Fibroblast of the aortic adventitia (primary cell): ENCODE results near the gene GPC6. TPM values are rescaled to one million over a fixed set of nuclear protein-coding genes. Genes with fewer than 3 reads are reported as not detected.

Experiments
- DNase-seq: peaks from one replicate; pipeline ENCODE4 v3.0.0-alpha.2; 2010; ENCODE audit warnings: low read depth
- H3K4me3 ChIP-seq: 2 replicates; pipeline ENCODE4 v1.5.1; 2011; ENCODE audit warnings: low read depth, mild to moderate bottlenecking, control low read depth, low read length, moderate library complexity
- total RNA-seq: library from RNA; depleted of rRNA; stranded (reverse); fragments of >200 nt; gene quantifications from 2 replicates; pipeline ENCODE4 v1.2.3, GENCODE V29; 2012; ENCODE audit warnings: low replicate concordance
- TF ChIP-seq, protein P1 (sequence below): IDR thresholded peaks from 2 replicates; pipeline ENCODE4 v1.5.1; 2011; ENCODE audit warnings: mild to moderate bottlenecking, low read length, control low read depth, inconsistent platforms; ENCODE audit not compliant: insufficient read depth

Gene GPC6
- total RNA-seq, 1 donor, result 92.6 TPM

DNA sequence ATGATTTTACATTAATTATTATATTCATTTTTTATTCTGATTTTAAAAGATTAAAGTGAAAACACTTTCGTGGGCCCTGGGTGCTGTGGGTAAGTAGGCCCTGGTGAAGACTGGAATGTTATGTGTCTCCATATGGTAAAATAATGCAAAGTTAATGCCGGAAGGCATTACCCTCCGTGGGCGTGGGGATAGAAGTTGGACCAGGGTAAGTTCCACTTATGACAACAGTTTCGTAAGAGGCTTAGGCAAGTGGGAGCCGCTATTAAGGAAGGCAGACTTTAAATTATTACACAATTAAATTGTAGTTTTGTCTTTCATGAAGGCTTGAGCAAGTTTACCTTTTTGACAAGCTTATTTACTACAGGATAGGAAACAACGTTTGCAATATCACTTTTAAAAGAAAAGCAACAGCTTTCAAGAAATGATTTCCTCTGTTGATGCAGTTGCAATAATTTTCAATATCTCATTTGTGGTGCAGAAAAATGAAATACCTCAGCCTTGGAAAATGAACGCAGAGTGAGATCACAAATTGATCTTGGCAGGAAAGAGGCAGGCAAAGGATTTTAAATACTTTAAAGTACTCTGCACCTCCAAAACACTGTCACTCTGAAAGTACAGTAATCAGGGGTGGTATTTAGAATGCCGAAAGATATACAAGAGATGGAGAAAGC lies 942.3 kb downstream of the GPC6 start:
- TF ChIP-seq, protein P1, sequence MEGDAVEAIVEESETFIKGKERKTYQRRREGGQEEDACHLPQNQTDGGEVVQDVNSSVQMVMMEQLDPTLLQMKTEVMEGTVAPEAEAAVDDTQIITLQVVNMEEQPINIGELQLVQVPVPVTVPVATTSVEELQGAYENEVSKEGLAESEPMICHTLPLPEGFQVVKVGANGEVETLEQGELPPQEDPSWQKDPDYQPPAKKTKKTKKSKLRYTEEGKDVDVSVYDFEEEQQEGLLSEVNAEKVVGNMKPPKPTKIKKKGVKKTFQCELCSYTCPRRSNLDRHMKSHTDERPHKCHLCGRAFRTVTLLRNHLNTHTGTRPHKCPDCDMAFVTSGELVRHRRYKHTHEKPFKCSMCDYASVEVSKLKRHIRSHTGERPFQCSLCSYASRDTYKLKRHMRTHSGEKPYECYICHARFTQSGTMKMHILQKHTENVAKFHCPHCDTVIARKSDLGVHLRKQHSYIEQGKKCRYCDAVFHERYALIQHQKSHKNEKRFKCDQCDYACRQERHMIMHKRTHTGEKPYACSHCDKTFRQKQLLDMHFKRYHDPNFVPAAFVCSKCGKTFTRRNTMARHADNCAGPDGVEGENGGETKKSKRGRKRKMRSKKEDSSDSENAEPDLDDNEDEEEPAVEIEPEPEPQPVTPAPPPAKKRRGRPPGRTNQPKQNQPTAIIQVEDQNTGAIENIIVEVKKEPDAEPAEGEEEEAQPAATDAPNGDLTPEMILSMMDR, result no peak
- DNase-seq, result peak; percentile 65
- no peak overlapping the region for H3K4me3 ChIP-seq

DNA sequence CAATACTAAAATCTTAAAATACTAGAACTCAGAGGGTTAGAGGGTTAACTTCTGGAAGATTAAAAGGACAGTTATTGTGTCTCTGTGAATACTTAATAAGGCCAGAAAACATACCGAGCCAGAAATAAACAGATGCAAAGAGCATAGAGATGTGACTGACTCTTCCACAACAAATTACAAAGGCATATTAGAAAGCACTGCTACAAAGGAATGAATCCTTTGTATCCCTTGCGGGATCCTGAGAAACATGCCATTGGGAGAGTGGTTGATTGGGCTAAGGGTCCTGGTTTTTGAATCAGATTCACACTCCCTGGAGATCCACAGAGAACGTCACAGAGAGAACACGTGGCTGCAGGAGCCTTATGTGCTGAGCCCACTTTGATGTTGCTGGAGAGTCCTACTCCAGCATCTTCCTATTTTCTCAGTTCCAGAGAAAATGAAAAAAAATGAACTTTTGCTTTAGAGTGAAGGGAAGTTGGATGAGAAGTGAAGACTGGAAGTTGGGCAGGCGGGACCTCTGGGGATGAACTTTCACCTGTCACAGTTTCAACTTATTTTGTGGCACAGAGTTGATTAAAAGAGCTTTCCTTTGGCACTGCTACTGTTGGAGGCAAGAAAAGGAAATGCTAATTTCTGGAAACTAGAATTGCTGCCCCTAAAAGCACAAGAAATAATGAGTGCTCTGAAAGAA lies 943.0 kb downstream of the GPC6 start:
- TF ChIP-seq, protein P1, result no peak
- peak; percentile 27 for DNase-seq
- no peak overlapping the region for H3K4me3 ChIP-seq

DNA sequence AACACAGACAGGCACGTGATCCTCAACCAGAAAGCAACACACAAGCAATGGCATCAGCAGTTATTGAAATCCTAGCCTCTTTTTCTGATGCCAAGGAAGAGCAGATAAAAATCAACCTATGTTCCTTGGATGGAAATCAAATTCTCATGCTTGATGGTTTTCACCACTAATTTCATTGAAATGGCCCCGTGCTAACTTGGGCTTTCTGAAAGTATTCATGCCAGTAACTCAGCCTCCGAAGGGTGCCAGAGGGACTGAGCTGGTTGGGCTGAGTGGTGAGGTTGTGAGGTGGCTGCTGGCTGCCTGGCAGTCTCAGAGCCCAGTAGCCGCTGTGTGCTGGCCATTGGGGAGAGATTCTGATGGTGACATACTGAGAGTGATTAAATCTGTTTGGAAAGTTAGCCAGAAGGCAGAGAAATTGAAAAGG lies 943.6 kb downstream of the GPC6 start:
- TF ChIP-seq, protein P1, result no peak
- H3K4me3 ChIP-seq, result no peak overlapping the region
- DNase-seq, result peak; percentile 48

DNA sequence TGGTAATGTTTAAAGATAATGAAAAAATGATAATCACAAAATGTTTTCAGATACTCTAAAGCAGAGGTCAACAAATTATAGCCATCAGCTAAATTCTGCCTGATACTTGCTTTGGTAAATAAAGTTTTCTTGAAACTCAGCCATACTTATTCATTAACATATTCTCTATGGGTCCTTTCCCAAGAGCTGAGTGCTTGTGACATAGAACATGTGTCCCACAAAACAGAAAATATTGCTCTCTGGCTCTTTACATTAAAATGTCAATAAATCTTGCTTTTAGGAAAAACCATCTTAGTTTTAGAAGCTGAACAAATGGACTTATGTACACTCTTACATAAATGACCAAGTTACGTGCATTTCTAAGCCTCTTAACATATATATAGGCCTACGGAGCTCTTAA lies 945.8 kb downstream of the GPC6 start:
- no peak overlapping the region for H3K4me3 ChIP-seq
- no peak for DNase-seq
- TF ChIP-seq, protein P1, result no peak

DNA sequence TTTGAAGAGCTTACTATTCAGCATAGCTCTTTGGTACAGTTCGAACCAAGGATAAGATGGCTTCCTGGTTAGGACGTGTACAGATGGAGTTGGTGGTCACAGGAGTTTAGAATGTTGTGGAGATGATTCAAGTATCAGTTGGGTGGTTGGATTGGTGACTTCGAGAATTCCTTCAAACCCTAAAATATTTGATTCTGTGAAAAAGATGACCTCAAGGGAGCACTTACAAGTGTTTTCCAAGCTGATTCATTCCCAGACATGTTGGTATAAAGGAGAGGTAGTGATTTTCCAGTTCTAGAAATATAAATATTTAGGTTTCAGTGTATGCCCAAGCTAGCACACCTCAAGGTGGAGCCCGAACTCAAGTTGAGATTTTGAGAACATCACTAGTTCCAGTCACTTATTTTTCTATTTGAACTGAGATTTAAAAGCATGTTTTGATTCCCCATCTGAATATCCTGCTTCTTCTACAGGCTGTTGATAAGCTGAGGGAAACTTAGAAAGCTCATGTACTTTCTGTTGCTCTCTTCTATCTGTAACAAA lies 946.8 kb downstream of the GPC6 start:
- H3K4me3 ChIP-seq, result no peak overlapping the region
- TF ChIP-seq, protein P1, result no peak
- DNase-seq, result peak; percentile 15

DNA sequence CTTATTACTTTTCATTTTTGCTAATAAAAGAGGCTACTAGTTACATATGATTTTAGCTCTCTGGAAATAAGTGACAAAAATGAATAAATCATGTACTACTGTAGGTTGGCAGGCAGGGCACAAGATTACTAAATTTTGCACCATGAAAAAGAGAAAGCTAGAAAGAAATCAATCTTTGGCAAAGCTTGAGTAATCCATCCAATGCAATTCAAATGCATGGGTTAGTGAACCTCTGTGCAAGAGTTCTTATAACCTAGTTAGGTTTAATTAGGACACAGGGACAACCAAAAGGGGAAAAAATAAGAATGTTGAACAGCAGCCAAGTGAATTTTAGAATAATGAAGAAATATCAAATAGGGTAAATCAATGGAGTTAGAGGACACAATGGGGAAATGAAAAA lies 947.4 kb downstream of the GPC6 start:
- DNase-seq, result no peak
- TF ChIP-seq, protein P1, result no peak
- no peak overlapping the region for H3K4me3 ChIP-seq
